ENCODE measurements around the gene PPM1H.

The PPM1H gene

GRCh38 chr12:62621101-62621638 lies 313.8 kb downstream of the PPM1H start:
- H3K36me3 ChIP-seq: no peaks in the 10 kb centered on the region
- no peak overlapping the region for H3K4me3 ChIP-seq (ENCODE audit: low read depth in 1 of 2, low read length in 1 of 2)
- peaks cover 3% of the 10 kb centered on the region for H3K27me3 ChIP-seq
- no peaks in the 10 kb centered on the region for H3K9me3 ChIP-seq
- H3K27ac ChIP-seq: no peak overlapping the region
- TF ChIP-seq CTCF (IDR thresholded peaks at IDR 0.05): no peak
- peaks cover 6 to 13% of the 10 kb centered on the region in 2 experiments for H3K4me1 ChIP-seq (ENCODE audit: control insufficient read depth in 1 of 2, insufficient read depth in 1 of 2, low read depth in 1 of 2, low read length in 1 of 2)

GRCh38 chr12:62618930-62619329 lies 316.0 kb downstream of the PPM1H start:
- TF ChIP-seq CTCF (IDR thresholded peaks at IDR 0.05): no peak
- H3K4me1 ChIP-seq (ENCODE audit: control insufficient read depth in 1 of 2, insufficient read depth in 1 of 2, low read depth in 1 of 2, low read length in 1 of 2): no peaks in the 10 kb centered on the region
- H3K9me3 ChIP-seq: no peaks in the 10 kb centered on the region
- no peaks in the 10 kb centered on the region for H3K36me3 ChIP-seq
- H3K4me3 ChIP-seq (ENCODE audit: low read depth in 1 of 2, low read length in 1 of 2): no peak overlapping the region
- no peak overlapping the region for H3K27ac ChIP-seq
- H3K27me3 ChIP-seq: peaks cover 3% of the 10 kb centered on the region

GRCh38 chr12:62618319-62618718 lies 316.6 kb downstream of the PPM1H start:
- H3K4me1 ChIP-seq (ENCODE audit: control insufficient read depth in 1 of 2, insufficient read depth in 1 of 2, low read depth in 1 of 2, low read length in 1 of 2): no peaks in the 10 kb centered on the region
- H3K36me3 ChIP-seq: no peaks in the 10 kb centered on the region
- no peak for TF ChIP-seq CTCF (IDR thresholded peaks at IDR 0.05)
- H3K4me3 ChIP-seq (ENCODE audit: low read depth in 1 of 2, low read length in 1 of 2): no peak overlapping the region
- no peaks in the 10 kb centered on the region for H3K9me3 ChIP-seq
- peaks cover 3% of the 10 kb centered on the region for H3K27me3 ChIP-seq
- no peak overlapping the region for H3K27ac ChIP-seq

- no peak for TF ChIP-seq CTCF (IDR thresholded peaks at IDR 0.05)
- Histone ChIP-seq H3K9me3 (no peaks in the 10 kb centered on the region), H3K36me3 (no peaks in the 10 kb centered on the region), H3K27me3 (no peaks in the 10 kb centered on the region), H3K4me1 (ENCODE audit: control insufficient read depth in 1 of 2, insufficient read depth in 1 of 2, low read depth in 1 of 2, low read length in 1 of 2) (no peaks in the 10 kb centered on the region), H3K27ac (no peak overlapping the region), H3K4me3 (ENCODE audit: low read depth in 1 of 2, low read length in 1 of 2) (no peak overlapping the region)
Observed at GRCh38 chr12:62613081-62613480, 321.9 kb downstream of the PPM1H start.

- Histone ChIP-seq H3K4me3 (ENCODE audit: low read depth in 1 of 2, low read length in 1 of 2) (no peak overlapping the region), H3K9me3 (no peaks in the 10 kb centered on the region), H3K27ac (no peak overlapping the region), H3K36me3 (no peaks in the 10 kb centered on the region), H3K27me3 (no peaks in the 10 kb centered on the region), H3K4me1 (ENCODE audit: control insufficient read depth in 1 of 2, insufficient read depth in 1 of 2, low read depth in 1 of 2, low read length in 1 of 2) (peaks cover 19 to 21% of the 10 kb centered on the region in 2 experiments)
- TF ChIP-seq CTCF (IDR thresholded peaks at IDR 0.05): no peak
Observed at GRCh38 chr12:62606654-62607053, 328.3 kb downstream of the PPM1H start.

- H3K4me1 ChIP-seq (ENCODE audit: control insufficient read depth in 1 of 2, insufficient read depth in 1 of 2, low read depth in 1 of 2, low read length in 1 of 2): peaks cover 19 to 22% of the 10 kb centered on the region in 2 experiments
- H3K27me3 ChIP-seq: no peaks in the 10 kb centered on the region
- TF ChIP-seq CTCF (IDR thresholded peaks at IDR 0.05): no peak
- H3K4me3 ChIP-seq (ENCODE audit: low read depth in 1 of 2, low read length in 1 of 2): no peak overlapping the region
- H3K9me3 ChIP-seq: no peaks in the 10 kb centered on the region
- no peak overlapping the region for H3K27ac ChIP-seq
- H3K36me3 ChIP-seq: no peaks in the 10 kb centered on the region
Observed at GRCh38 chr12:62605981-62606380, 329.0 kb downstream of the PPM1H start.
